Measurements from ENCODE around the gene ADAMTS2. TPM values are rescaled to one million over a fixed set of nuclear protein-coding genes. Genes with fewer than 3 reads are reported as not detected.

Gene ADAMTS2
- total RNA-seq (ENCODE audit: low replicate concordance) = 67.2 and 67.6 TPM in 2 replicates

DNA sequence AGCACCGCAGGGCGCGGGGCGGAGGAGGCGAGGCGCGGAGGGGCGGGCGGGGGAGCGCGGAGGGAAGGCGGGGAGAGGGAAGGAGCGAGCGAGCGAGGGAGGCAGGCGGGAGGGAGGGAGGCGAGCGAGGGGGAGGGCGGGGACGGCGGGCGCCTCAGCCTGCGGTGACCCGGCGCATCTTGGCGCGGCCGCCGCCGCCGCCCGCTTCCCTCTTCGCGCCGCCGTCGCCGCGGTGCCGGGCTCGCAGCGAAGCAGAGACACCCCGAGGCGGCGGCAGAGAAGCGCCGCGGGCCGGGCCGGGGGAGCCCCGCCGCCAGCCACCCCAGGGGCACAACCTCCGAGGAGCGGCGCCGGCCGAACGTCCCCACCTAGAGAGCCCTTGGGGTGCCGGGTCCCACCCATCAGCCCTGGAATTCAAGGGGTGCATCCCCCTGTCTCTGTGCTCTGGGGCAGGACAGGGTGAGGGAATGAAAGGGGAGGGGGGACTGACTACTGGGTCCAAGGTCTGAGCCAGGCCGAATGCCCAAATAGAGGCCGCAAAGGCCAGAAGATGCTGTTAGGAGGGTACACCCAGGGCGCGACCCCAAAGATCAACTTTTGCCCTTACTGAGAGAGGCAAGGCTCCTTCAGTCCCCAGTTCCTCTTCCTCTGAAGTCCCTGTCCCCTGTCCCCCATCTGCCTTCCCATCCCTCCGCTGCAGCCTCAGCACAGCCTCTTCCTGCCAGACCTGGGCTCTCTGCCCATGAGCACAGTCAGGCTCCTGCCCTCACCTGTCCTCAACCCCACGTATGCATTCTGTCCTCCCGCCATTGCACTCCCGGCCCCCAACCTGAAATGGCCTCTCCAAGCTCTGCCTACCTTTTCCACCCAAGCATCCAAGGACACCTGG lies at the start of gene ADAMTS2:
ADAMTS2 (minus strand) TSS at position 29 of the 889 bp plus-strand sequence. CDS start 133 bp downstream, outside the sequence.

Other genes with a start within 250 kb of the ADAMTS2 start
- gene RUFY1, start 205.1 kb upstream of the ADAMTS2 start, total RNA-seq (ENCODE audit: low replicate concordance) = 42.7 and 47.3 TPM in 2 replicates